Islet precursor cell (in vitro differentiated cells): Measurements from ENCODE around the gene MYRF.

Experiments used
- DNase-seq: peaks from one replicate; pipeline ENCODE4 v3.0.0-alpha.2; 2018

MYRF gene

DNA sequence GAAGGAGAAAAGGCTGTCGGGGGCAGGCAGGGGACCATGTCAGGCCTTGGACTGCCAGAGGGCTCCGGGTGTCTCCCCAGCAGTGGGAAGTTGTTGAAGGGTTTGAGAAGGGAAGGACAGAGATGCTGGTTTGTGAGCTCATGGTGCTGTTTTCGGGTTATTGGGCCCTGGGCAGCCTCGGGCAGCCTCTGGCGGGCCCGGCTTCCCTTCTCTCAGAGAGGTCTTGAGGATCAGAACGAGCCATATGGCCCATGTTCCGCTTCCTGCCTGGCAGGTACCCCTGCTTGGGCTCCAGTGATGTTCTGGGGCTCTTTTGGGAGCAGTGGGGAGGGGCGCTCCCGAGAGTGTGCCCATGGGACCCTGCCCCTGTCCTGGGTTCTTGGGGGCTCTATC, 9.8 kb downstream of the MYRF start:
- DNase-seq = no peak

DNA sequence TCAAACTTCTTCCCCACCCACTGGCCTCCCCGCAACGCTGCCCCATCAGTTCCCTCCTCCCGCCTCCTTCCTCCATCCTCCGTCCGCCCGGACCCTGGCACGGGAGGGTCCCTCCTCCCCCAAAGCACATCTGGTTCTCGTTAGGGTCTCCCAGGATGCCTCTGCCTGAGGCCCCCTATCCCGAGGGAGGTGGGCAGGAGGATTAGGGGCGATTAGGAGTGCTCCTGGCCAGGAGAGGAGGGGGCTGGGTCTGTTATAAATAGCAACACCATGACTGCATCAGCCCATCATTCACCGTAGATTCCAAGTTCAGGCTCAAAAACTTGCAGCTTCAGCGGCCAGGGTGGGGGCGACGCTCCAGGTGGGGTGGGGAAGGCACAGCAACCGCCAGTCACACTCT, 10.4 kb downstream of the MYRF start:
- no peak for DNase-seq

DNA sequence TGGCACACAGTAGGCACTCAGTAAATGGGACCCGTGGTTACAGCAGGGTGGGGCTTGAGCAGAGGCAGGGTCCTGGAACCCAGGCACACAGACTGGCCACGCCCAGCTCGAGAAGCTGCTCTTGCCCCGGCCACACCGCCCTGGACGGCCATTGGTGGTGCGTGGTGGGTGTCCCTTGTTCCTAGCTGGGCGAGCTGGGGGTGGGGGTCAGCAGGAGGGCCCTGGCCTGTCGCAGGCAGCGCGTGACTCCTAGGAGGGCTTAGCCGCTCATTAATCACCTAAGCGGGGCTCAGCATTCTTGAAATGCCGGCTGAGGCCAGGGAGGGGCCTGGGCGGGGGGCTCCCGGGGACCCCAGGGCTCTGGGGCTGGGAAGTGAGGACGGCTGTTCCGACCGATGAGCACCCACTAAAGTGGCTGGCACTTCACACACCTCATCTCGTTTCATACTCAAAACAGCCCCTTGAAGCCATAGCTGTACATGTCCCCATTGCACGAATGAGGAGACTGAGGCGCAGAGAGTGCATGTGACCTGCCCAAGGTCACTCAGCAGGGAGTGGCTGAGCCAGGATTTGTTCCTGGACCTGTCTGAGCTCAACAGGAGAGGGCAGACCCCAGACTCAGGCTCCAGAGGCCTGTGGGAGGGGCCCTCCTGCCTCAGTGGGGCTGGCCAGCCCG, 11.6 kb downstream of the MYRF start:
- no peak for DNase-seq

DNA sequence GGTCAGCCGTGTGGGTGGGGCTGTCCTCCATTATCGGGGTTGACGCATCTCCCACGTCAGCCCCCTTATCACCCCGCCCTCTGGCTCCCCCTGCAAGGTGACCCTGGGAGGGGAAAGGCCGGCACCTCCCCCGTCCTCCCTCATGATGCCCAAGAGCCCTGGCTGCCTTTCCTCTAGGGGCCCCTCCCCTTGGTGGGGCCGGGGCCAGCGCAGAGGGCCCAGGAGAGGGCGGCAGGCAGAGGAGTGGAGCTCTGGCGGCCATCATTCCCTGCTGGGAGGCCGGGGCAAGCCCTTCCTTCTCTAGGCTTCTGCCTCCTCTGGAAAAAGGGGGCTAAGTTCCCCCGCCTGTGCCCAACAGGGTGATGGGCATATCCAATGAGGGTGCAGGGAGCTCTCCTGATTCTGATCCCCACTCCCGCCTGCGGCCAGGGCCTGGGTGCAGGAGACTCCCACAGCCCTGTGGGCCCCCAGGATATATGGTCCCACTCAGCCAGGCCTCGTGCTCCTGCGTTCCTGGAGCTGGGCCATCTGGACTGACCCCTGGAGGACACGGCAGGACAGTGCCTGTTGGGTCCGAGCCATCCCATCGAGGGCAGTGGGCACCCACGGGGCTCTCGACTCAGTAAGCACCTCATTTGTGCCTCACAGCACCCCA, 12.3 kb downstream of the MYRF start:
- no peak for DNase-seq

DNA sequence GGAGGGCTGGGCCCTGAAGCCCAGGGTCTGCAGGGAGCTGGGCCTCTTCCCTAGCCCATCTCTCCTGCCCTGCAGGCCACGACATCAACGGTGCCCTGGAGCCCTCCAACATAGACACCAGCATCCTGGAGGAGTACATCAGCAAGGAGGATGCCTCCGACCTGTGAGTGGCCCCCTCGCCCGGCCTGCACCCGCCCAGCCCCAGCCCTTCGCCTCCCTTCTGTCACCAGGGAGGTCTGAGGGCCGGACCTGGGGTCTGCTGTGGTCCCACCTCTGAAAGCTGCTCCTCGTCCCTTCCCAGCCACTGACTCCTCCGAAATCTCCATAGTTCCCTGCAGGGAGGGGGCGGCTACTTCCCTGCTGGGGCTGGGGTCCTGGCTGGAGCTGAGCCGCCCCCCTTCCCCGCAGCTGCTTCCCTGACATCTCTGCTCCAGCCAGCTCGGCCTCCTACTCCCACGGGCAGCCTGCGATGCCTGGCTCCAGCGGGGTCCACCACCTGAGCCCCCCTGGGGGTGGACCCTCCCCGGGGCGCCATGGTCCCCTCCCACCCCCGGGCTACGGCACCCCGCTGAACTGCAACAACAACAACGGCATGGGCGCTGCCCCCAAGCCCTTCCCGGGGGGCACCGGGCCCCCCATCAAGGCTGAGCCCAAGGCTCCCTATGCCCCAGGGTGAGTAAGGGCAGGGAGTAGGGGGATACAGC, 13.3 kb downstream of the MYRF start:
- no peak for DNase-seq

DNA sequence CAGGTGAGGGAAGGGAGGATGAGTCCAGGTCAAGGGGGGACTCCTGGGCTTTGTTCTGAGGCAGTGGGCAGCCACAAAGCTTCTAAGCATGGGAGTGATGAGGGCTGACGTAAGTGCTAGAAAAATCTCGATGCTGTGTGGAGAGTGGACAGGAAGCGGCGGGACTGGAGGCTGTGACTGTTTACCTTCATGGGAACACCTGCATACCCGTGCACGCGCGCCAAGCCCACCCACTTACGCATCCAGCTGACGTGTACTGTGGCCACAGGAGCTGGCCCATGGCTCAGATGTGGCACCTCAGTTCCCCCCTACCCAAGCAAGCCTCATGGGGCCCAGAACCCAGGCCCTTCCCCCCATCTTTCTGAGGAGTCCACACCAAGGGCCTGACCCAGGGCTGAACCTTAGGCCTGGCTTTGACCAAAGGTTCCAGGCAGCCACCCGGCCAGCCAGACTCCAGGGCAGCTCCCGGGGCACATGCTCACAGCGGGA, 14.0 kb downstream of the MYRF start:
- no peak for DNase-seq

DNA sequence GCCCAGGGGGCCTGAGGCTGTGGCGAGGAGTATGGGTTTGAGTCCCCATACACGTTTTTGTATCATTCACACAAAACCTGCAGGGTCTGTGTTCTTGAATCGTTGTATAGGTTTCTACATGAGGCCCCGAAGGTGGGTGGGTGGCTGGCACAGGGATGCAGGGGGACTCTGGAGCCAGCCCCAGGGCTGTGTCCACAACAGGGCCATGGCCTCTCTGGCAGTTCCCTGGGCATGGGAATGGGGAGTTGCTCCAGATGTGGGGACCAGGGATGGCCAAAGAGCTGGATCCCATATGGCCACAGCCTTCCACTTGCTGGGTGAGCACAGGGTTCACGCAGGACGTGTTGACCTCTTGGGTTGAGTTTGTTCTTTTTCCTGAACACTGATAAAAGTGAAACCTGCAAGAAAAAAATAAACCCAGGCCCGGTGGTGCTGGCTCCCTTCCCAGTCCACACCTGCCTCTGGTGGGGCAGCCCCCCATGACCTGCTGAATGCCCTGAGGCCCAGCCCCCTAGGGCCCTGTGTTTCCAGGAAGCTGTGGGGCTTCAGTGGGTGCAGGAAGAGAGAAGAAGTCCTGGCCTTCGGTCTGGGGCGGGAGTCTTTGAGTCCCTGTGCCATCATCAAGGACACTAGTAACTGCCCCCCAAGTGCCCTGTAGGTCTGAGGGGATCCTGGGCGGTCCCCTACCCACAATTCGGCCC, 16.1 kb downstream of the MYRF start:
- DNase-seq = no peak

DNA sequence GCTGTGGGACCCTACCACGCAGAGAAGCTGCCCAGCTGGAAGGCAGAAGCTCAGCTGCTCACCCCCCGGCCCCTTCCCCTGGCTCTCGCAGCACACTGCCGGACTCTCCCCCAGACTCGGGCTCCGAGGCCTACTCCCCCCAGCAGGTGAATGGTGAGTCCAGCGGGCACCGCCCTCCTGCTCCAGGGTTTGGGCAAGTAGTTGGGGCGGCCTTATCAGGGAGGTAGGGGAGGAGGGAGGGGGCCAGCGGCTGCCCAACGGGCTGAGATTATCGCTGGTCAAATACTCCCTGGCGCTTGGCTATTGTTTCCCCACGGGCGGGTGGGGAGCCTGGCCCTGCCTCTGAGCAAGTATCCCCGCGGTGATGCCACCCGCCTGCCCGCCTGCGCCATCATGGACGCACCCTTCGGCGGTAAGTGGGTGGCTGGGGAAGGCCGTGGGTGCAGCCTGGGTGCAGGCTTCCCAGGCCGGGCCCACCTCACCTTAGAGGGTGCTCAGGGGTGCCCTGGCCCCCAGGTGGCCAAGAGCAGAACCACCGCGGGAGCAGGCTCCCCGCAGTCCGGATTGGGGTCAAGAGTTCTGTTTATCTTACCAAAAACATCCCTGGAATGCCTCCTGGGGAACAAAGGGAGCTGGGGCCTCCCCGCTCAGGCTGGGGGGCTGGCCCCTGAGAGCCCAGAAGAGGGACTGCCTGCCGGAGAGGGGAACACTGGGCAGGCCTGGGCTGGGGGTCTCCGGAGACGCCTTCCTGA, 16.9 kb downstream of the MYRF start:
- DNase-seq = no peak

DNA sequence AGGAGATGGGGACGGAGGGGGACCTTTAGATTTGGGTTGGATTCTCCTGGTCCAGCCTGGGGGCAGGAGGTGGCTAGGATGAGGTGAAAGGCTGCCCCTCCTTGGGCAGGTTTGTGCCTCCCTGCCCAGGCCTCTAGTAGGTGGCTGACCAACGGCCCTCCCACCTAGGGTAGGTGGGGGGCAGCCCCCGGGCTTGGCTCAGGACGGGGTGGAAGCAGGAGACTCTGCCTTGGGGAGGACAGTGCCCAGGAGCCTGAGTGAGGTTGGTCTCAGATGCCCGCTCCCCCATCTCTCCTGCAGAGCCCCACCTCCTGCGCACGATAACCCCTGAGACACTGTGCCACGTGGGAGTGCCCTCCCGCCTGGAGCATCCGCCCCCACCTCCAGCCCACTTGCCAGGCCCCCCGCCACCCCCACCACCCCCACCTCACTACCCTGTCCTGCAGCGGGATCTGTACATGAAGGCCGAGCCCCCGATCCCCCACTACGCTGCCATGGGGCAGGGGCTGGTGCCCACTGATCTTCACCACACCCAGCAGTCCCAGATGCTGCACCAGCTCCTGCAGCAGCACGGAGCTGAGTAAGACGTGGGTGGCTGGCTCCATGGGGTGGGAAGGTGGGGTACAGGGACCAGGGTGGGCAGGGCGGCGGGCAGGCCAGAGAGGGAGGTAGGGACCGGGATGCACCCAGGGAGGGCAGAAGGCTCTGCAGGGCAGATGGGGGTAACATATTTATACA, 17.7 kb downstream of the MYRF start:
- DNase-seq = no peak

DNA sequence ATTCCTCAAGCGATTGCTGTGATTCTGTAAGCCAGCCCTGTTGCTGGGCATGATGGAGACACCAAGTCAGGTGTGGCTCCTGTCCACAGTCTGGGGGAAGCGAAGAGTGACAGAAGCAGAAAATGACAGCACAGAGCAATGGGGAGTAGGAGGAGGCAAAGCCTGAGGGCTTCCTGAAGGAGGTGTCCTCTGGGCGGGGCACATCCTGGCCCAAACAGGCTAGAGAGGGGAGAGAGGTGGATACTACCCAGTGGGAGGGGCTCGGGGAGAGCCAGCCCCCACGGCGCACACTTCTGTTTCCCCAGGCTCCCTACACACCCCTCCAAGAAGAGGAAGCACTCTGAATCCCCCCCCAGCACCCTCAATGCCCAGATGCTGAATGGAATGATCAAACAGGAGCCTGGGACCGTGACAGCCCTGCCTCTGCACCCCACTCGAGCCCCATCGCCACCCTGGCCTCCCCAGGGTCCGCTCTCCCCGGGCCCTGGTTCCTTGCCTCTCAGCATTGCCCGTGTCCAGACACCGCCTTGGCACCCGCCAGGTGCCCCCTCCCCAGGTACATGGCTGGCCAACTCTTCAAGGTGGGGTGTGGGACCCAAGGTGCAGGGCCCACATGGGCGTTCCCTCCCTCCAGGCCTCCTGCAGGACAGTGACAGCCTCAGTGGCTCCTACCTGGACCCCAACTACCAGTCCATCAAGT, 18.9 kb downstream of the MYRF start:
- DNase-seq = no peak

DNA sequence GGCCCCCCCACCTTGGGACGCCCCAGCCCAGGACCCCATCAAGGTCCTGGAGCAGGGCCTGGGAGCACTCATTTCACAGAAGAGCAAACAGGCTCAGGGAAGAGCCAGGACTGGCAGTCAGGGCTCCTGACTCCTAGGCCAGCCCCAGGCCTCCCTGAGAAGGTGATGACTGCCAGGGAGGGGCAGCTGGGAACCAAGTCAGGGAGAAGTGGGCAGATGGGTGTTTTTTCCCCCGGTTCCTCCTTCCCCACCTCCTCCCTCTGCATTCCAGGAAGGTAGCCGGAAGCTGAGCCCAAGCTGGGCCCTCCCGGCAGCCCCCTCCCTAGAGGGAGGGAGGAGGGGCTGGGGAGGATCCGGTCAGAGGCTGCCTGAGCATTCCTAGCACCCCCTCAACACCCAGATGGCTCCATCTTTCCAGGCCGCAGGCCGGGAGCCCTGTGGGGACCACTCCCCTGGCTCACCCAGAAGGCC, 19.6 kb downstream of the MYRF start:
- peak; percentile 78 for DNase-seq

DNA sequence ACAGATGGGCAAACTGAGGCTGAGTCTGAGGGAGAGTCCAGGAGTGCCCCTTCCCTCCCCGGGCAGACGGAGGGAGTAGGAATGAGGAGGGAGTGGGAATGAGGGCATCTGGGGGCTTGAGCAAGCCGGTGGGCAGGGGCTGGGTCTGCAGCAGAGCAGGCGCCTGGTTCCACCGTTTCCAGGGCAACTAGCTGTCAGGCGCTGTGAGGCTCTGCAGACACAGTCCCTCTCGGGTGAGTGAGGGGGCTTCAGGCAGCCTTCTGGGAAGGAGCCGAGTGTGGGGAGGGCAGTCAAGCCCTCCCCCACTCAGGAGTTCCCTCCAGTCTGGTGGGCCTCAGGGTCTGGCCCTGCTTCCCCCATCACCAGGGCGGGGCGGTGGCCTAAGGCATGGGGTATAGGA, 20.9 kb downstream of the MYRF start:
- DNase-seq = peak; percentile 92

DNA sequence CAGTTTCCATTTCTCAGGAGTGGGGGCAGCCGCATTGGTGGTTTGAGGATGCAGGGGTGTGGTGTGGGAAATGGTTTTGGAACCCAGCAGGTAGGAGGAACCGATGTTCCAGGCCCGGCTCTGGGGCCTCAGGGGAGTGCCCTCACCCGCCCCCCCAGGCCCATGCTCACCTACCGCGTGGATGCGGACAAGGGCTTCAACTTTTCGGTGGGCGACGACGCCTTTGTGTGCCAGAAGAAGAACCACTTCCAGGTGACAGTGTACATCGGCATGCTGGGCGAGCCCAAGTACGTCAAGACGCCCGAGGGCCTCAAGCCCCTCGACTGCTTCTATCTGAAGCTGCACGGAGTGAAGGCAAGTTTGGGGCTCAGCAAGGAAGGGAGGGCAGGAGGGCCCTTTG, 21.4 kb downstream of the MYRF start:
- no peak for DNase-seq

DNA sequence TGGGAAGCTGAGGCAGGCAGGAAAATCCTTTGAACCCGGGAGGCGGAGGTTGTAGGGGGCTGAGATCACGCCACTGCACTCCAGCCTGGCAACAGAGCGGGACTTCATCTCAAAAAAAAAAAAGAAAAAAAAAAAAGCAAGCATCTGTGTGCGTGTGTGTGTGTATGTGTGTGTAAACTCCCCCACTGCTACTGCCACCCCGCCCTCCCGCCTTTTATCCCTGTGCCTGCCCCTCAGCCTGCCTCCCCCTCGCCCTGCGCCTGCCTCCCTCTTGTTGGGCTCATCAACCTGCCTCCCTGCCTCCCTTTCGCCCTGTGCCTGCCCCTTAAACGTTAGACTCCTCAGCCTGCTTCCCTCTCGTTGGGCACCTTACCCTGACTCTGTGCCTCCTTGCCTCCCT, 22.0 kb downstream of the MYRF start:
- no peak for DNase-seq

DNA sequence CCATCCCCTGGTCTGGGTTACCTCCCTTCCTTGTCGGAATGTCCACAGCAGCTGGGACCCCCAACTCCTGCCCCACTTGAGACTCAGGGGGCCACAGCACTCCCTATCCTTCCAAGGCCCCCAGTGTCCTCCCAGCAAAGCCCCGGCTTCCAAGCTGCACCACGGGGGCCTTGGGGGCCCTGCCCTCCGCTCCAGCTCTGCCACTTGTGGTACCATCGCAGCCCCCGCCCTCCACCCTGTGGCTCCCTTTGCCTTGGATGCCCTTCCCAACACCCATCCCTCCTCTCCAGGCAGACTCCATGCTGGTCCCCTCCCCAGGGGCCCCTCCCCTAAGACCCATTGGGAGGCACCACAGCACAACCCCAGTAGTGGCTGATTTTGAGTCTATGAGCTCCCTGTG, 22.7 kb downstream of the MYRF start:
- no peak for DNase-seq

DNA sequence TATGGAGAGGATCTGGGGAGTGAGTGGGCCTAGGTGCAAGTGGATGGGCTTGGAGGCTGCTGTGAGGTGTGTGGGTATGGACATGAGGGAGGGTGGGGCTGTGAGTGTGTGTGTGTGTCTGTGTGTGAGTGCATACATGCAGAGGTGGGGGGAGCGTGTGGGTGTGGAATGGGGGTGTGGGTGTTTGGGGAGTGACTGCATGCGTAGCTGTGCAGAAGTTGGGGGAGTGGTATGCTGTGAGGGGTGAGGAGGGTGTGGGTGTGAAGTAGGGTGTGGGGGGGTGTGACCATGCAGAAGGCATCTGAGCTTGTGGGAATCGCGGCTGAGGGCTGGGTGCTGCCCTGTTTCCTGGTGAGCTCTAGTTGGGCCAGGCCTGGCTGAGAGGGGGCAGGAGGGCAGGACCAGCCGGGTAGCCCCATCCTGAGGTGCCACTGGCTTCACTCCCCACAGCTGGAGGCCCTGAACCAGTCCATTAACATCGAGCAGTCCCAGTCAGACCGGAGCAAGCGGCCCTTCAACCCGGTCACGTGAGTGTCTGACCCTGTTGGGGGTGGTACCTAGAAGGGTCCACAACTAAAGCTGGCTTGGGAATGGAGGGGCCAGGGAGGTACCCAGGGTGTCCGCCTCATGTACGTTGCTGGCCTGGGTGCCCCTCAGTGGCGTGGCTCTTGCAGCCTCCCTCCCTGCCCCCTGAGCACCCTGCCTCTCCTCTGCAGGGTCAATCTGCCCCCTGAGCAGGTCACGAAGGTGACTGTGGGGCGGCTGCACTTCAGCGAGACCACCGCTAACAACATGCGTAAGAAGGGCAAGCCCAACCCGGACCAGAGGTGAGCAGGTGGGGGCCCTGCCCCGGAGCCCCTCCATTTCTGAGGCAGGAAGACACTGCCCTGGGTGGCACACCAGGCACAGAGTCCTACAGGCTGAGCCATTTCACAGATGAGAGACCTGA, 23.4 kb downstream of the MYRF start:
- DNase-seq = no peak

DNA sequence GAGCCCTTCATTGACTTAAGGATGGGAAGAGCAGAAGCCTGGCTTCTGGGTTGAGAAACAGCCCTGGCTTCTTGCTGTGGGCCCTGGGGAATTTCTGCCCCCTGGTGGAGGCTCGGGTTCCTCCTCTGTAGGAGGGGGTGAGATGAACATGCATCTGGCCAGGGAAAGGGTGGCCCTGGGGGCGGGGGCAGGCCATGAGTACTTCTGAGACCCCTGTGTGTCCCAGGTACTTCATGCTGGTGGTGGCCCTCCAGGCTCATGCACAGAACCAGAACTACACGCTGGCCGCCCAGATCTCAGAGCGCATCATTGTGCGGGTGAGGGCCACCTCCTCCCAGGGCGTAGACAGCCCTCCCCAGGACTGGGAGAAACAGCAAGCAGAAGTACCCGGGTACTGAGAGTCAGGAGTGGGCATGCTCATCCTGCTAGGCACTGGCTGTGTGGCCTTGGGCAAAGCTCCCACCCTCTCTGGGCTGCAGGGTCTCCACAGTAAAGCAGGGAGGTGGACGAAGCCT, 24.2 kb downstream of the MYRF start:
- DNase-seq = peak; percentile 89

DNA sequence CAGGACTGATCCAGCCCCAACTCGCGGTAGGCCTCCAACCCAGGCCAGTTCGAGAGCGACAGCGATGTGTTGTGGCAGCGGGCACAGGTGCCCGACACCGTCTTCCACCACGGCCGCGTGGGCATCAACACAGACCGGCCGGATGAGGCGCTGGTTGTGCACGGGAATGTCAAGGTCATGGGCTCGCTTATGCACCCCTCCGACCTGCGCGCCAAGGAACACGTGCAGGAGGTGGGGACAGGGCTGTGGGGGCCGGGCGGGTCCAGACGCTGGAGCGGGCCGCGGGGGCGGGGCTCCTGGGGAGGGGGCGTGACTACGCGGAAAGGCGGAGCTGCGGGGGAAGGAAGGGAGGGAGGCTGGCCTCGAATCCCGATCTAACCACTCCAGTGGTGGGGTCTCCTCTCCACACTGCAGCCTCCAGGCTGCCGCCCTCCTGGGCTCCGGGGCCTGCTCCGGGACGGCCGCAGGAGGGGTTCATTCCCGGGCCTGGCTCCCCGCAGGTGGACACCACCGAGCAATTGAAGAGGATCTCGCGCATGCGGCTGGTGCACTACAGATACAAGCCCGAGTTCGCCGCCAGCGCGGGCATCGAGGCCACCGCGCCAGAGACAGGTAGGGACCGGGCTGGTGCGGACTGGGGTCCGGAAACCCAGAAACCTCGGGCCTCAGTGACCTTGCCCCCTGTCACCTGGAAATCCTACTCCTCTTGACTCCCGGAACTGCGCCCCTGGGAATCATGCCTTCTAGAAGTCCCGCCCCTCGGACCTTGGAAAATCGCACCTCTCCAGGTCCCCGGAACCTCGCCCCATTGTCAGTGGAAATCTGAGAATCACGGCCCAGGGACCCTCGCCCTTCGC, 25.0 kb downstream of the MYRF start:
- no peak for DNase-seq

DNA sequence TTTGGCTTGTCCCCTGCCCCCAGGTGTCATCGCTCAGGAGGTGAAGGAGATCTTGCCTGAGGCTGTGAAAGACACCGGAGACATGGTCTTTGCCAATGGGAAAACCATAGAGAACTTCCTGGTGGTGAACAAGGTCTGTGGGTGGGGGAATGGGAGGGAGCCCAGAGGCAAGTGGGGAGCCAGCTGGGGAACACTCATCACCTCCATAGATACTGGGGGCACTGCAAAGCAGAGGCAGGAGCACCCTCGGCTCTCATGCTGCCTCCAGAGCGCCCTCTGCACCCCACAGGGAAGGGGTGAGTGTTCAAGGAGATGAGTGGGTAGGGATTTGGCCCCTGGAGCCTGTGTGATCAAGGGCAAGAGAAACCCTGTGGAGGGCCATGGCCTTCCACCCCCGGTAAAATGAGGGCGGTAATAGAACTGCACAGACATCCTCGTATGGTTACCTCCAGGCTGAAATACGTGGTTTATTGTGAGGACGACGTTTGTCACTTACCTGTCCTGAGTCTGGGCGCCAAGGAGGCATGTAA, 26.0 kb downstream of the MYRF start:
- no peak for DNase-seq
